GM12874 (cell line): ENCODE results near the gene ANKS1B.

ENCODE experiments used
- TF ChIP-seq, protein P1 (sequence below): IDR thresholded peaks from 2 replicates; pipeline ENCODE4 v1.5.1; 2011; ENCODE audit warnings: low read depth, mild to moderate bottlenecking, control low read depth, low read length, moderate library complexity; ENCODE audit not compliant: insufficient read depth

ANKS1B gene

DNA sequence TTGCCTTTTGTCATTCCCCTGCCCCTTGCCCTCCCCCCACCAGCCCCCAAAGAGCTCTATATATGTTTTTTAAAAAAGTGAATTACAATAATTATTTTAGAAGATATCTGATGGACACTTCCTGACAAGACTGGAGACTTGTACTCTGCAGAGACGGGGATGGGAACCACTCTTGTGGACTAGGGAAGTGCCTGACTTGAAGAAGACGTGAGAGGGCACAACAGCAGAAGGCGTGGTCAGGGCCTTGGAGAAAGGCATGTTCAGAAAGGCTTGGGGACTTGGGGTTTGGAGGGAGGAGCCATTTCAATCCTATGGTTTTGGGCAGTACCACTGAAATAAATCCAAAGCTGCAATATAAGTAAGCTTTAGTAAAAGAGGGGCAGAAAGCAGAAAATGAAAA lies 1184.9 kb downstream of the ANKS1B start:
- TF ChIP-seq, protein P1, sequence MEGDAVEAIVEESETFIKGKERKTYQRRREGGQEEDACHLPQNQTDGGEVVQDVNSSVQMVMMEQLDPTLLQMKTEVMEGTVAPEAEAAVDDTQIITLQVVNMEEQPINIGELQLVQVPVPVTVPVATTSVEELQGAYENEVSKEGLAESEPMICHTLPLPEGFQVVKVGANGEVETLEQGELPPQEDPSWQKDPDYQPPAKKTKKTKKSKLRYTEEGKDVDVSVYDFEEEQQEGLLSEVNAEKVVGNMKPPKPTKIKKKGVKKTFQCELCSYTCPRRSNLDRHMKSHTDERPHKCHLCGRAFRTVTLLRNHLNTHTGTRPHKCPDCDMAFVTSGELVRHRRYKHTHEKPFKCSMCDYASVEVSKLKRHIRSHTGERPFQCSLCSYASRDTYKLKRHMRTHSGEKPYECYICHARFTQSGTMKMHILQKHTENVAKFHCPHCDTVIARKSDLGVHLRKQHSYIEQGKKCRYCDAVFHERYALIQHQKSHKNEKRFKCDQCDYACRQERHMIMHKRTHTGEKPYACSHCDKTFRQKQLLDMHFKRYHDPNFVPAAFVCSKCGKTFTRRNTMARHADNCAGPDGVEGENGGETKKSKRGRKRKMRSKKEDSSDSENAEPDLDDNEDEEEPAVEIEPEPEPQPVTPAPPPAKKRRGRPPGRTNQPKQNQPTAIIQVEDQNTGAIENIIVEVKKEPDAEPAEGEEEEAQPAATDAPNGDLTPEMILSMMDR = no peak

DNA sequence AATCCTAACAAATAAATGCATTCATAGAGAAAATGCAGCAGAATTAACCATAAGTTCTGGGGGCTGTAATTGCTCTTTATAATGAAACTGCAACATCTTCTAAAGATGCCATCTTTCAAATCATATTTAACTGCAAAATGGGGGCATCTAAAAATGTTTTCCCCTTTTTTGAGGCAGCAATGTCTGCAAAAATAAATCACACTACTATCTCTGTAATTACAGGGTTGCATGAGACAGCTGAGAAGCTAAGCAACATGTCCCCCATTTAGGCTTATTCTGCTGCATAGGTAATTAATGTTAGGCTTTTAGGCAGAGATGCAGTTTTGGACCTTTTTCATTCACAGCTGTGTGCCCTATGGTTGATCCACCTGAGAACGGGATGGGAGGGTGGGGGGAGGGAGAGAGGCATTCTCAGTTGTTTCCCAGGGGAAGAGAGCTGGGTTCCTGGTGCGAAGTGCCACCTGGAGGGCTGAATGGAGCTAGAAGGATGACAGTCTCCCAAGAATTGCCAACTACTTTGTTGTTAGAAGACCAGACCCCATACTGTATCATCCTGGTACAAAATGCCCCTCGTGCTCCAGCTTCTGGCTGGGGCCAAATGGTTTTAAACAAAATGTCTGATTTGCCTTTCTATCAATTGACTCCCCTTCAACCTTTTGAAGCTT lies 1185.5 kb downstream of the ANKS1B start:
- TF ChIP-seq, protein P1 = no peak

DNA sequence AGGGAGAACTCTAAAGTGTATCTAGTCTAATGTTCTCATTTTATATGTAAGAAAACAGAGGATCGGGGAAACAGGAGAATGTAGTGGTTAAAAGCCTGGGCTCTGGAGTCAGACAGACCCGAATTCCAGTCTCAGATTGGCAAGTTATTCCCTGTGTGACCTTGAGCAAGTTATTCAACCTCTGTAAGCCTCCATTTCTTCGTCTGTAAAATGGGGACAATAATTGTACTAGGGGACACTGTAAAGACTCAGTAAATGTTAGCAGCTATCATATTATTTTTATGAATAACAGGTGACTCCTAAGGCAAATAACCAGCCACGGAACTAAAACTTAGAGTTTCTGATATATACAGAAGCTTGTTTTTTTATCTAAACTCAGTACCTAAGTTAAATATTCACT lies 1187.5 kb downstream of the ANKS1B start:
- TF ChIP-seq, protein P1 = no peak

DNA sequence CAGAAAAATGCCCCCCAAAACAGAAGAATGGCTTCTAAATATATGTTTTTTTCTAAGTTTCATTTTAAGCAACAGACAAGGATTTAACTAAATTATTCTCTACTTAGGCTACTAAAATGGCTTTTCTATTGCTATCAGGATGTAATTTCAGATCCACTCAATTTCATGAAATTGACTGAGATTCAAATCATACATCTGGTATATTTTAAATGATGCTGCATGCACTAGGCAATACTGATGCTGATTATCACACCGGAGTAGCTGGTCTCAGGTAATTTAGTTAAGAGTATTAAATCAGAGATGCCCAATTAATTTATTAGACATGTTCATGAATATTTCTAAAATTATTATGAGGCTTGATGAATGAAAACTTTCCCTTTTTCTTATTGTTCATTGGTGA lies 1188.0 kb downstream of the ANKS1B start:
- TF ChIP-seq, protein P1 = no peak

DNA sequence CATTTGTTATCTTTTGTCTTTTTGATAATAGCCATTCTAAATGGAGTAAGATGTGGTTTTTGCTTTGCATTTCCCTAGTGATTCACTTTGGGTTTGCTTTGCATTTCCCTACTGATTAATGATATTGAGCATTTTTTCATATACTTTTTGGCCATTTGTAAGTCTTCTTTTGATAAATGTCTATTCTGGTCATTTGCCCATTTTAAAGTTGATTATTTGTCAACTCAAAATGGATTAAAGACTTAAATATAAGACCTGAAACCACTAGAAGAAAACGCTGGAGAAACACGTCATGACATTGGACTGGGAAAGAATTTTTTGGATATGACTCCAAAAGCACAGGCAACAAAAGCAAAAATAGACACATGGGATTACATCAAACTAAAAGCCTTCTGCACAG lies 1191.6 kb downstream of the ANKS1B start:
- TF ChIP-seq, protein P1 = no peak

DNA sequence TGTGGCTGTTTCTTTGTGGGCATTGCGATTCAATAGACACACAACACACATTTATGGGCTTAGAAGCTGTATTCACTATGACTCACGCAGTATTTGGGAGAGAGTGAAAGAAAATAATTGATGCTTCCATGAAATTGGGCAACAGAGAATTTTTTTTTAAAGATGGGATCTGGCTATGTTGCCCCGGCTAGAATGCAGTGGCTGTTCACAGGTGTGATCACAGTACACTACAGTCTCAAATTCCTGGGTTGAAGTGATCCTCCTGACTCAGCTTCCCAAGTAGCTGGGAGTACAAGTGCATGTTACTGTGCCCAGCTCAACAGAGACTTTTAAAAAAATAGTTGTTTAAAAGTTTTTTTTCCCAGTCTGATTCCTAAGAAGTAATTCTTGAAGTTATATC lies 1193.3 kb downstream of the ANKS1B start:
- TF ChIP-seq, protein P1 = no peak

DNA sequence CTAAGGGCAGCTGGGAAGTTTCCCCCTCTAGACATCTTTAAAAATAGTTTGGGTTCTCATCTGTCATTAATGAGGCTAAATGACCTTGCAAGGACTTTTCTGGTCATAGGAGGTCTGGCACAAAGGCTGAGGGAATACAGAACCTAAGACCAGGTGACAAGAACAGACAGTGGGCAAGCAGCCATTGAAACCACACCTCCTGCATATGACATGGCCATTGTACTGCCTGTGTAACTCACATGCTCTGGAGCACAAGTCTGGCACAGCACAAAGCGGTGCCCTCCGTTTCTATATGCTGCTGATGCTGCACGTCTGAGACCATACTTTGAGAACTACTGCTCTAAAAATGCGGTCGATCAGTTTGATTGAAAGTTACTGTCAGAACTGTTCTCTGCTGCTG lies 1196.3 kb downstream of the ANKS1B start:
- TF ChIP-seq, protein P1 = no peak
